Measurements from ENCODE around the gene ANKRD28. TPM values are rescaled to one million over a fixed set of nuclear protein-coding genes. Genes with fewer than 3 reads are reported as not detected.
A peak's percentile ranks its signal among the peaks of the same experiment; 100 is the strongest.

The ANKRD28 gene
- total and polyA plus RNA-seq, 2 of the 13 experiments (the other 11 are each of a cell fraction or from before 2014, with no cell fraction given) = 21.0 to 28.9 TPM

DNA sequence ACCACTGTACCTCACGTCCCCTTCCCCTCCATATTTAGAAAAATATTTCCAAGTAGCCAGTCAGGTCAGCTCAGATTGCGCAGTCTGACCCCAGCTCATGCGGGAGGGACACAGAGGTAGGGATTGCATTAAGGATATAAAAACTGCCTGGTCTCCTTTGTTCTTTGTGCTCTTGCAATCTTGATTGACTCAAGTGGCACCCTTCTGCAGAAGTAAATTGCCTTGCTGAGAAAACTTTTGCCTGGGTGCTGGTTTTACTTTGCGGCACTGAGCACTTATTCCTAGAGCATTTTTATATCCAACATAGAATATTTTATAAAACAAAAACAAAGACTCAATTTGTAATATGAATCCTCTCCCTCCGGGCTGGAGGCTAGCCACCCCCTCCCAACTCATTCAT lies 141.4 kb downstream of the ANKRD28 start:
- no peak for TF ChIP-seq GATAD2A (CRISPR knock-in tag; IDR thresholded peaks at IDR 0.05)
- TF ChIP-seq ZNF562 (CRISPR knock-in tag; IDR thresholded peaks at IDR 0.05; ENCODE audit: borderline replicate concordance) = peak; percentile 83; the same call in 1 of the 2 replicates
- TF ChIP-seq NFAT5 (CRISPR knock-in tag; IDR thresholded peaks at IDR 0.05) = no peak
- no peak for TF ChIP-seq SAFB2 (CRISPR knock-in tag; IDR thresholded peaks at IDR 0.05; ENCODE audit: borderline replicate concordance, low read depth)
- Histone ChIP-seq H3K36me3 (replicated peaks in 1 of 2; ENCODE audit: control insufficient read depth in 1 of 2, insufficient read depth in 2 of 2, low read length in 2 of 2) (no peaks in the 10 kb centered on the region), H3K4me1 (ENCODE audit: insufficient read depth, low read length) (no peaks in the 10 kb centered on the region), H4K20me1 (ENCODE audit: insufficient read depth, low read length) (no peaks in the 10 kb centered on the region), H3K4me2 (ENCODE audit: low read depth, low read length) (no peak overlapping the region), H3K27ac (ENCODE audit: extremely low read length, insufficient read depth, low read length) (no peak overlapping the region), H3K27me3 (ENCODE audit: control insufficient read depth in 1 of 2, insufficient read depth in 2 of 2, low read length in 2 of 2) (no peaks in the 10 kb centered on the region), H3K9ac (ENCODE audit: insufficient read depth, low read depth, low read length) (no peak overlapping the region), H3K9me3 (ENCODE audit: low read length) (peaks cover 12% of the 10 kb centered on the region), H2AFZ (ENCODE audit: low read length) (no peak overlapping the region), H3K79me2 (ENCODE audit: insufficient read depth, low read length) (no peaks in the 10 kb centered on the region), H3K4me3 (replicated peaks in 1 of 3; ENCODE audit: insufficient read depth in 1 of 3, low read depth in 2 of 3, low read length in 3 of 3) (no peak overlapping the region)
- BruUV-seq (replicated peaks) = no TSS peak
- POLR2A ChIA-PET = no interaction called here
- FAIRE-seq (no peak), ATAC-seq (no peak), DNase-seq (ENCODE audit: low spot score) (no peak)
- in situ Hi-C loops (cut with HindIII; ENCODE audit: extremely low pct_ligation_motif_present, low pct_unique_long_range_greater_than_20kb) = no loop called here
- intact Hi-C loops (cut with micrococcal nuclease; ENCODE audit: unreplicated experiment) = no loop called here
- CTCF ChIA-PET (ENCODE audit: low intra/inter-chr PET ratio, low total read pairs) = no interaction called here
- 97% methylated on average over 4 of the region's 5 CpGs for WGBS (ENCODE audit: low lambda C conversion rate)

All from HepG2 (cell line).